HepG2 (cell line): Measurements from ENCODE around the gene IGIP. TPM values are rescaled to one million over a fixed set of nuclear protein-coding genes. Genes with fewer than 3 reads are reported as not detected.
A peak's percentile ranks its signal among the peaks of the same experiment; 100 is the strongest.

Experiments used
- AGO2 ChIP-seq: fragments of 200-400 bp; formaldehyde crosslinking; optimal IDR thresholded peaks from 2 replicates; pipeline ENCODE3; 2017; ENCODE audit warnings: mild to moderate bottlenecking, low read depth, low read length, moderate library complexity
- ASH2L ChIP-seq: fragments of 300-600, 200-600 bp; sonication (generic); IDR thresholded peaks from 2 replicates; pipeline ENCODE4 v1.7.0; 2017; ENCODE audit warnings: low read depth, mild to moderate bottlenecking, moderate library complexity, mixed read lengths, low read length; ENCODE audit not compliant: insufficient read length
- ATAD3A ChIP-seq: sonication (generic); formaldehyde crosslinking; IDR thresholded peaks from 2 replicates; pipeline ENCODE4 v1.4.0; 2020; ENCODE audit warnings: missing genetic modification reagents
- CHD2 ChIP-seq: IDR thresholded peaks from 2 replicates; pipeline ENCODE4 v1.6.1; 2011; ENCODE audit warnings: low read depth, low read length, improper control_type of control experiment
- CTCF ChIP-seq: sonication (generic); formaldehyde crosslinking; IDR thresholded peaks from 2 replicates; pipeline ENCODE4 v1.5.0; 2020; ENCODE audit warnings: mild to moderate bottlenecking, missing genetic modification reagents, moderate library complexity
- HMGXB4 ChIP-seq, 2 experiments: sonication (generic) in 1 of 2; formaldehyde crosslinking in 1 of 2; IDR thresholded peaks; 2 replicates each; pipeline versions ENCODE4 v1.4.0 to v1.6.1; 2018 to 2020; ENCODE audit warnings: missing genetic modification reagents in 2 of 2, borderline replicate concordance in 1 of 2, low read depth in 1 of 2, mild to moderate bottlenecking in 1 of 2, missing biosample characterization in 1 of 2
- HNRNPL ChIP-seq: fragments of 200-400 bp; formaldehyde crosslinking; IDR thresholded peaks from 2 replicates; pipeline ENCODE4 v1.6.1; 2017; ENCODE audit warnings: mild to moderate bottlenecking, low read depth, low read length
- KDM5B ChIP-seq: sonication (generic); formaldehyde crosslinking; IDR thresholded peaks from 2 replicates; pipeline ENCODE4 v1.4.0; 2020; ENCODE audit warnings: missing genetic modification reagents, mild to moderate bottlenecking, borderline replicate concordance
- NCOA5 ChIP-seq: sonication (generic); formaldehyde crosslinking; IDR thresholded peaks from 2 replicates; pipeline ENCODE4 v1.4.0; 2020; ENCODE audit warnings: missing genetic modification reagents
- PCBP2 ChIP-seq: fragments of 200-400 bp; formaldehyde crosslinking; optimal IDR thresholded peaks from 2 replicates; pipeline ENCODE3; 2018; ENCODE audit warnings: low read length, low read depth; ENCODE audit not compliant: poor library complexity, severe bottlenecking
- RAD21 ChIP-seq: fragments of 450-650 bp; formaldehyde crosslinking; IDR thresholded peaks from 2 replicates; pipeline ENCODE4 v1.5.0; 2020; ENCODE audit warnings: mild to moderate bottlenecking
- YY1 ChIP-seq: IDR thresholded peaks from 2 replicates; pipeline ENCODE4 v1.6.1; 2011; ENCODE audit warnings: low read length, low read depth, moderate library complexity, mild to moderate bottlenecking; ENCODE audit not compliant: insufficient read depth, insufficient replicate concordance
- ZBTB38 ChIP-seq: sonication (generic); formaldehyde crosslinking; IDR thresholded peaks from 2 replicates; pipeline ENCODE4 v1.5.1; 2020; ENCODE audit warnings: mild to moderate bottlenecking, missing genetic modification reagents
- ZEB1 ChIP-seq: IDR thresholded peaks from 2 replicates; pipeline ENCODE4 v1.6.1; 2012; ENCODE audit warnings: mild to moderate bottlenecking, low read depth, inconsistent platforms; ENCODE audit not compliant: insufficient replicate concordance
- ZFP36L1 ChIP-seq: sonication (generic); formaldehyde crosslinking; IDR thresholded peaks from 2 replicates; pipeline ENCODE4 v1.8.0; 2022; ENCODE audit warnings: mild to moderate bottlenecking, missing genetic modification reagents, moderate library complexity
- ZFX ChIP-seq: sonication (generic); formaldehyde crosslinking; IDR thresholded peaks from 2 replicates; pipeline ENCODE4 v1.4.0; 2020; ENCODE audit warnings: mild to moderate bottlenecking, low read depth, missing genetic modification reagents, moderate library complexity
- ZNF547 ChIP-seq: sonication (generic); formaldehyde crosslinking; IDR thresholded peaks from 2 replicates; pipeline ENCODE4 v1.5.1; 2020; ENCODE audit warnings: mild to moderate bottlenecking, missing genetic modification reagents
- ZNF674 ChIP-seq: sonication (generic); formaldehyde crosslinking; IDR thresholded peaks from 2 replicates; pipeline ENCODE4 v1.5.0; 2020; ENCODE audit warnings: low read depth, mild to moderate bottlenecking, missing genetic modification reagents
- ZNF772 ChIP-seq: sonication (generic); formaldehyde crosslinking; IDR thresholded peaks from 2 replicates; pipeline ENCODE4 v1.5.0; 2020; ENCODE audit warnings: mild to moderate bottlenecking, missing genetic modification reagents
- ZNF878 ChIP-seq: sonication (generic); formaldehyde crosslinking; IDR thresholded peaks from 2 replicates; pipeline ENCODE4 v1.8.1; 2023; ENCODE audit warnings: mild to moderate bottlenecking, missing genetic modification reagents, moderate library complexity
- polyA plus RNA-seq, 8 experiments: library from polyadenylated mRNA; depleted of rRNA in 3 of 8; stranded (reverse) in 7 of 8; unstranded in 1 of 8; fragments of >200 nt; fragmentation: Illumina TruSeq in 4 of 8; extraction: Trizol in 4 of 8; gene quantifications; 2 replicates each; pipeline versions ENCODE4 v1.2.1 to v1.2.3, GENCODE V29; 2011 to 2016; ENCODE audit warnings: low read depth in 4 of 8, missing spikeins in 1 of 8, mixed read lengths in 1 of 8; ENCODE audit not compliant: insufficient read depth in 1 of 8
- total RNA-seq, 5 experiments: library from RNA; depleted of rRNA; stranded (reverse); fragments of >200 nt; fragmentation: Illumina TruSeq; extraction: Trizol; gene quantifications; 2 replicates each; pipeline ENCODE4 v1.2.3, GENCODE V29; 2016; ENCODE audit warnings: low read depth in 1 of 5
- TF ChIP-seq, protein P1 (sequence below): sonication (generic); formaldehyde crosslinking; IDR thresholded peaks from 2 replicates; pipeline ENCODE4 v1.4.0; 2020; ENCODE audit warnings: mild to moderate bottlenecking, missing genetic modification reagents
- TF ChIP-seq, protein P2 (sequence below): sonication (generic); formaldehyde crosslinking; IDR thresholded peaks from 2 replicates; pipeline ENCODE4 v1.8.0; 2022; ENCODE audit warnings: mild to moderate bottlenecking, missing genetic modification reagents, moderate library complexity
- TF ChIP-seq, protein P3 (sequence below): sonication (generic); formaldehyde crosslinking; IDR thresholded peaks from 2 replicates; pipeline ENCODE4 v1.4.0; 2020; ENCODE audit warnings: missing genetic modification reagents

Gene IGIP
- total and polyA plus RNA-seq, 2 of the 13 experiments (the other 11 are each of a cell fraction or from before 2014, with no cell fraction given): 1.7 to 2.1 TPM

- TF ChIP-seq HMGXB4 (CRISPR knock-in tag; IDR thresholded peaks at IDR 0.05; ENCODE audit: borderline replicate concordance in 1 of 2, low read depth in 1 of 2) (peak; percentile 75 to 76), ZFP36L1 (CRISPR knock-in tag) (no peak), PCBP2 (no peak), ZBTB38 (peak; percentile 28; the same call in 1 of the 2 replicates), AGO2 (peak; percentile 25), CTCF (CRISPR knock-in tag) (peak; percentile 76), NCOA5 (CRISPR knock-in tag) (no peak), ZNF674 (CRISPR knock-in tag) (no peak), YY1 (peak; percentile 65), HNRNPL (no peak), KDM5B (peak; percentile 78; the same call in 1 of the 2 replicates), RAD21 (peak; percentile 89), ASH2L (peak; percentile 43), ATAD3A (CRISPR knock-in tag) (no peak), ZNF878 (CRISPR knock-in tag) (no peak), ZFX (CRISPR knock-in tag) (peak; percentile 51; the same call in 1 of the 2 replicates), CHD2 (no peak), ZNF547 (CRISPR knock-in tag) (0 out of 2 replicates have a peak, but pooled peaks have one; percentile 24), ZNF772 (CRISPR knock-in tag) (no peak), ZEB1 (no peak)
- TF ChIP-seq, protein P1, sequence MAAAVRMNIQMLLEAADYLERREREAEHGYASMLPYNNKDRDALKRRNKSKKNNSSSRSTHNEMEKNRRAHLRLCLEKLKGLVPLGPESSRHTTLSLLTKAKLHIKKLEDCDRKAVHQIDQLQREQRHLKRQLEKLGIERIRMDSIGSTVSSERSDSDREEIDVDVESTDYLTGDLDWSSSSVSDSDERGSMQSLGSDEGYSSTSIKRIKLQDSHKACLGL (CRISPR knock-in tag): no peak
- TF ChIP-seq, protein P2, sequence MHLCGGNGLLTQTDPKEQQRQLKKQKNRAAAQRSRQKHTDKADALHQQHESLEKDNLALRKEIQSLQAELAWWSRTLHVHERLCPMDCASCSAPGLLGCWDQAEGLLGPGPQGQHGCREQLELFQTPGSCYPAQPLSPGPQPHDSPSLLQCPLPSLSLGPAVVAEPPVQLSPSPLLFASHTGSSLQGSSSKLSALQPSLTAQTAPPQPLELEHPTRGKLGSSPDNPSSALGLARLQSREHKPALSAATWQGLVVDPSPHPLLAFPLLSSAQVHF (CRISPR knock-in tag): no peak
- TF ChIP-seq, protein P3, sequence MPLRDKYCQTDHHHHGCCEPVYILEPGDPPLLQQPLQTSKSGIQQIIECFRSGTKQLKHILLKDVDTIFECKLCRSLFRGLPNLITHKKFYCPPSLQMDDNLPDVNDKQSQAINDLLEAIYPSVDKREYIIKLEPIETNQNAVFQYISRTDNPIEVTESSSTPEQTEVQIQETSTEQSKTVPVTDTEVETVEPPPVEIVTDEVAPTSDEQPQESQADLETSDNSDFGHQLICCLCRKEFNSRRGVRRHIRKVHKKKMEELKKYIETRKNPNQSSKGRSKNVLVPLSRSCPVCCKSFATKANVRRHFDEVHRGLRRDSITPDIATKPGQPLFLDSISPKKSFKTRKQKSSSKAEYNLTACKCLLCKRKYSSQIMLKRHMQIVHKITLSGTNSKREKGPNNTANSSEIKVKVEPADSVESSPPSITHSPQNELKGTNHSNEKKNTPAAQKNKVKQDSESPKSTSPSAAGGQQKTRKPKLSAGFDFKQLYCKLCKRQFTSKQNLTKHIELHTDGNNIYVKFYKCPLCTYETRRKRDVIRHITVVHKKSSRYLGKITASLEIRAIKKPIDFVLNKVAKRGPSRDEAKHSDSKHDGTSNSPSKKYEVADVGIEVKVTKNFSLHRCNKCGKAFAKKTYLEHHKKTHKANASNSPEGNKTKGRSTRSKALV (CRISPR knock-in tag): peak; percentile 78
Observed at GRCh38 chr5:140145818-140146522, 20.2 kb downstream of the IGIP start (continued).
